Activated T-helper 1 cell treated with anti-CD3 and anti-CD28 coated beads, Interleukin-2, amount 50 U/mL, for 16 hours (primary cell): ENCODE data around the gene GPSM3.
"Not testable (repeated sequence)": the region's sequence is repeated elsewhere in the genome, so short reads cannot be mapped to it uniquely, and the experiment has no call there.

ENCODE experiments used
- DNase-seq, 2 donors: peaks; one replicate each; pipeline ENCODE4 v3.0.0-alpha.2; 2020; ENCODE audit warnings: low read depth in 1 of 2, low spot score in 1 of 2

GPSM3 gene

DNA sequence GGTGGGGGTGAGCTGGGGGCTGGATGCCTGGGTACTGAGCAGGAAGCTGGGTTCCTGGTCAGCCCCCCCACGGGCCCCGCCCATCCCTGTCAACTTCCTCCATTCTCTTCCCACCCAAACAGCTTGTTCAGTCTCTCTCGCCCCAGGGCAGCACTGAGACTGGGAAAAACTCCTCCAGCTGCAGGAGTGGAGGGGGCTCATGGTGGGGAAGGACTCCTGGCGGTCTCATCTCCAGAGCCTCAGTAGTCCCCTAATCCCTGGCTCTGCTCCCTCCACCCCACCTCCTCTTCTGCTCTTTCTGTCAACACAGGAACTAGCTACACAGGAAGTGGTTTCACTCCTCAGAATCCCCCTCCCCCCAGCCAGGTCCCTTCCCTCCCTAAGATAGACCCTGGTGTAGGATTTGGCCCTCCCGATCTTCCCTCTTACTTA lies at the start of gene GPSM3:
TSS of gene GPSM3 (minus strand) at position 36 of the 432 bp plus-strand sequence. CDS start 130 bp downstream, outside the sequence.
- DNase-seq = peak in 1 of 2 donors; percentile 29

- DNase-seq = no peak
Observed at GRCh38 chr6:32240686-32241085, 48.2 kb upstream of the GPSM3 start.

- no peak for DNase-seq
Observed at GRCh38 chr6:32239462-32239861, 47.0 kb upstream of the GPSM3 start.

DNA sequence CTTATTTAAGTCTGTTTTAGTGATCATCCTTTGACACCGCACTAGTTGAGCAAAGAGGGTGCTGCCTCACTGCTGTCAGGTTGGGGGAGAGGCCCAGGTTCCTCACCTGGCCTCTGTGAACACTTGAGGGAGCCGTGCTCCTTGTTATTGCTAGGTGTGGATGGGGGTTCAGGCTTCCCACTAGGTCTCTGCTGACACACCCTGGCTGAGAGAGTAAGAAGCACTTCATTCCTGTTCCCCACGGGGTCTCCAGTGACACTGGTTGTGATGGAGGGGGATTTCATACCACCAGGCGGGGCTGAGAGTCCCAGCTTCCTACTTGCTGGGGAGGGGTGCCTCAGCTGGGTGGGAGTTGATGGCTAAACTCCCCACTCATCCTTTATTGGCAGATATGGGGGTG lies 42.5 kb upstream of the GPSM3 start:
- no peak for DNase-seq

GRCh38 chr6:32226434-32226833 lies 34.0 kb upstream of the GPSM3 start:
- no peak for DNase-seq

DNA sequence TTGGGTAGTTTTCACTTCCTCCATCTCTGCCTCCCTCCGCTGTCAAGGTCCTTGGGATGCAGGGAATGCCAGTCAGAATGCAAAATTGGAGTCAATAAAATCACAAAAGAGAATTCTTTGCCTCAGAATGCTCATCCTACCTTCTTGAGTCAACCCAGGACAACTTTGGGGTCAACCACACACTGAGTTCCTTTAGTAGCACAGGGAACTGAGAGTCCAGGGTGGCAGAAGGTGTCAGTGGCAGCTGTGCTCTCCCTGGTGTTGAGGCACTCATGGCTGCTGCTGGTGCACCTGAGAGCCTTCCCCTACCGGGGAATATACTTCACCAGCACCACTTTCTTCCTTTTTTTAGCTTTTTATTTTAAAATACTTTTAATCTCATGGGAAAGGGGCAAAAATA lies 32.3 kb upstream of the GPSM3 start:
- no peak for DNase-seq

DNA sequence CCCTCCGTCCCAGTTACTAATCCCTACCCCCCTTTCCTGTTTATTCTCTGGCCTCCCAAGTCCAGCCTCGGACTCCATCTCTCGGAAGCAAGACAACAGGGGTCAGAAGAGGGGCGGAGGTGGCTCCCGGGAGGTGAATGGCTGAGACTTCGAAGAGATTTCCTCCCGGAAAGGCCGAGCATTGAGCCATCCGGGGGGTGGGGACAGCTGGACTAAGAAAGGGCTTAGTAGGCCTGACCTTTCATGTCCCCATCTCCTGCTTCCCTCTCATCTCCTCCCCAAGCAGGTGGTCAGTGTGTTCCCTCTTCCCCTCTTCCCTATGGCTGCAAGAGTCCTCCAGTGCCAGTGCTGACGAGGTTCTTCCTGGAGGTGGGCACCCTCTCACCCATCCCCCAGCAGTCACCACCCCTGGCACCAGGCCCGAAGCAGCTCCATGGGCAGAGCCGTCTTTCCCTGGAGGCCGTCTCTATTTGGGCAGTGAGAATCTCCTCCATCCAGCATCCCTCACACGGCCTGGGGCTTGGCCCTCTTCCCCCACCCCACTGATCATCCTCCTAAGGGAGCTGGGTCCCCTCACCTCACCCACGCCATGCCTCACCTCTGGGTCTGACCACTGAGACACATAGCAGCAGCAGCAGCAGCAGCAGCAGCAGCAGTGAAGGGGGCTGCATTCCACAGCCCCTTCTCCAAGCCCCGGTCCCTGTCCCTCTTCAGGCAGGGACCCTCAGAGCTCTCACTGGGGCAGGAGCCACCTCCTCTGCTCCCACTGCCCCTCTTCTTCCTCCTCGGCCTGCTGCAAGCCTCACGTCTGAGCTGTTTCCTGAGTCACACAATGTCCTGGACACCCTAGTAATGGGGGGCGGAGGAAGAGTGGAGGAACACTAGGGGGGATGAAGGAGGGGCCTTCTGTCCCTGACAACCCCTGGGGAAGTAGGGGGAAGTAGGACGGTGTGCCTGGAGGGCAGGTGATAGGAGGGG lies 31.1 kb upstream of the GPSM3 start, which contains the start of gene NOTCH4:
TSS of gene NOTCH4 (minus strand) at position 810 of the 978 bp plus-strand sequence. CDS start at position 671, 139 bp downstream.
- DNase-seq = no peak

DNA sequence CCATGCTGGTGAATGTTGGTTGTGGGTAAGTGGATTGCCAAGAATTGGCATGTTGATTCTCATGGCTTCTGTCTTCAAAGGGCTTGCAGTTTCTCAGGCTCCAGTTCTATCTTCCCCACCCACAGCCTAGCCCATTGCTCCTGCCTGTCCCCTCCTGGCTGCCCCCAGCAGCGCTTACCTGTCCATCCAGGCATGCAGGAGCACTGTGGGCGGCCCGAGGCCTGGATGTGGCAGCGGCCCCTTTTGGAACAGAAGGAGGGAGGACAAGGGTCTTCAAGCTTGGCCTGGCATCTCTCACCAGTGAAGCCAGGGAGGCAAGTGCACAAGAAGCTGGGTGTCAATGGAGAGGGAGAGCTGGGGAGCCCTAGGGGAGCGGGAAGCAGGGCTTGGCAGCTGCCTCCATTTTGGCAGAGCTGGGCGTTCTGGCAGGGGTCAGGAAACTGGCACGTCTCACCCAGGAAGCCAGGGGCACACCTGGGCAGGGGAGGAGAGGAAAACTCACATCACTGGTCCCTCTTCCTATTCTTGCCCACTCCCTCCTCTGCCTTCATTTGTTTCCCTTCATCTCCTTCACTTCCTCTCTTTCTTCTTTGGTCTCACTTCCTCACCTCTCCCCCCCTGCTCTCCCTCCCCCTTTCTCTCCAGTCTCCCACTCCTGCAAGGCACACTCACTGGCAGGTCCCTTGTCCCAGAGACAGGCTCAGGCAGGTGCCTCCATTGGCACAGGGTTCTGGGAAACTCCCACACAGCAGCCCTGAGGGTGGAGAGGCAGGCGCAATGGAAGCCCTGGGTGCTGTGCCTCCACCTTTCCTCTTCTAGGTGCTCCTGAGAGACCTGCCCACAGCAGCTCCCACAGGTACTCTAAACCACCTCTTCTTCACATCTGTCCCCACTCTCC lies 30.1 kb upstream of the GPSM3 start:
- no peak for DNase-seq

- DNase-seq = no peak
Observed at GRCh38 chr6:32220021-32220420, 27.6 kb upstream of the GPSM3 start.

- DNase-seq = no peak
Observed at GRCh38 chr6:32218167-32218566, 25.7 kb upstream of the GPSM3 start.

DNA sequence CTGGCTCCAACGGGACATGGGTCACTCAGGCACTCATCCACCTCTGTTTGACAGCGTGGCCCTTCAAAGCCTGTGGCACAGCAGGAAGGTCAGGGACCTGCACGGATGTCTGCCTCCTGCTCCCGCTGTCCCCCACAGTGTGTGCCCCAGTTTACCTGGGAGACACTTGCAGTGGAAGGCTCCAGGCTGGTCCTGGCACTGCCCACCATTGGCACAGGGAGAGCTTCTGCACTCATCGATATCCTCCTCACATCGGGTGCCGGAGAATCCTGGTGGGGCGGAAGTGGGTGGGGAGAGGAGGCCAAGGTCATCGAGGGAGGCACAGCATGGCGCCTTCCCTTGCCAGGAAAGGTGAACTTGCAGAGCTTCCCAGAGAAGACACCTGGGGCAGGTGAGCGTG lies 24.6 kb upstream of the GPSM3 start:
- DNase-seq = no peak

DNA sequence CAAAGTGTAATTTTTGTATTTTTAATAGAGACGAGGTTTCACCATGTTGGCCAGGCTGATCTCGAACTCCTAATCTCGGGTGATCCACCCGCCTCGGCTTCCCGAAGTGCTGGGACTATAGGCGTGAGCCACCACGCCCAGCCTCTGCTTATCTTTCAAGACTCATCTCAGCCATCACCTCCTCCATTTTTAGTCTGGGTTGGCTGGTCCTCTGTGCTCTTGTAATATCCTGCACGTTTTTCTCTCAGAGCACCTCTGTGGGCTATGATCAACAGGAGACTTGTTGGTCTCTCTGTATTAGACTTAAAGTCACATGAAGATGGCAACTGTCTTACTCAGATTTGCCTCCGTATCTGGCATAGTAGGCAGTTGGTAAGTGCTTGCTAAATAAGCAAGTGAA lies 23.8 kb upstream of the GPSM3 start:
- no peak for DNase-seq

DNA sequence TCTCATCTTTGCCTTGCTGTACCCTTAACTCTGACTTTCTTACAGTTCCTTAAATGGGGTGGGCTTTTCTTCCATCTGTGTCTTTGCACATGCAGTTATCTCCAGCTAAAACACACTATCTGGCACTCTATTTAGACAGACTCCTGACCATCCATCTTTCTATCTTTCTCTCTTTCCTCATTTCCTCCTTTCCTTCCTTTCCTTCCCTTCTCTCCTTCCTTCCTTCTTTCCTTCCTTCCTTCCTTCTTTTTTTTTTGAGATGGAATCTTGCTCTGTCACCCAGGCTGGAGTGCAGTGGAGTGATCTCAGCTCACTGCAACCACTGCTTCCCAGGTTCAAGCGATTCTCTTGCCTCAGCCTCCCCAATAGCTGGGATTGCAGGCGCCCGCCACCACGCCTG lies 23.2 kb upstream of the GPSM3 start:
- no peak for DNase-seq

GRCh38 chr6:32214126-32214525 lies 21.7 kb upstream of the GPSM3 start:
- DNase-seq = no peak

DNA sequence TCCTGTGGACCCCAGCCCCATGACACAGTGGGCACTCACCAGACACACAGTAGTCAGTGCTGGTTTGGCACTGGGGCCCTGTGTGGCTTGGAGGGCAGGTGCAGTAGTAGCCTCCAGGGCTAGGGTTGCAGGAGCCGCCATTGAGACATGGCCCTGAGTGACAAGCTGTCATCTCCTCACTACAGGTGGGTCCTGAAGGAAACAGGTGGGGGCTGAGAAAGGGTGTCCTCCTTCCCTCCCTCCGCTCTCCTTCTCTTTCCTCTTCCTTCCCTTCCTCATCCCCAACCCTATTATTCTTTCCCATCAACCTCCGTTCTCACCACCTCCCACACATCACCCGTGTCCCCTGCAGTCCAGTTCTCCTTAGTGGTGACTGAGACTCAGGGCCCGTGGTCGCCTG lies 21.2 kb upstream of the GPSM3 start:
- no peak for DNase-seq

GRCh38 chr6:32212076-32212760 lies 19.8 kb upstream of the GPSM3 start:
- DNase-seq = no peak

GRCh38 chr6:32211432-32211831 lies 19.0 kb upstream of the GPSM3 start:
- DNase-seq = not testable (repeated sequence)

DNA sequence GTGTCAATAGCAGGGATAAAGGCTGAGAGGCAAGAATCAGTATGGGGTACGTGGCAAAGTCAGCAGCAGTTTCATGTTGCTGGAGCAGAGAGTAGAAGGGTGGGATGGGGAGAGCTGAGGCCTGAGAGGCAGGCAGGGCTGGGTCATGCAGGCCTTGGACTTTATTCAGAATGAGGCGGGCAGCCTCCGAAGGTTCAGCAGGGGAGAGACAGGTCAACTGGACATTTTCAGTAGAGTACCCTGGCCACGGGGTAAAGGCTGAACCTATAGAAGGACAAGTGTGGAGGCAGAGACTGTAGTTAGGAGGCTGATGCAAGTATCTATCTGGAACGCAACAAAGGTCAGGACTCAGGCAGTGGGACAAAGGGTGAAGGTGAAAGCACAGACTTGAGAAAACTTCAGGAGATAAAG lies 17.8 kb upstream of the GPSM3 start:
- no peak for DNase-seq

- no peak for DNase-seq
Observed at GRCh38 chr6:32208996-32209395, 16.6 kb upstream of the GPSM3 start.

DNA sequence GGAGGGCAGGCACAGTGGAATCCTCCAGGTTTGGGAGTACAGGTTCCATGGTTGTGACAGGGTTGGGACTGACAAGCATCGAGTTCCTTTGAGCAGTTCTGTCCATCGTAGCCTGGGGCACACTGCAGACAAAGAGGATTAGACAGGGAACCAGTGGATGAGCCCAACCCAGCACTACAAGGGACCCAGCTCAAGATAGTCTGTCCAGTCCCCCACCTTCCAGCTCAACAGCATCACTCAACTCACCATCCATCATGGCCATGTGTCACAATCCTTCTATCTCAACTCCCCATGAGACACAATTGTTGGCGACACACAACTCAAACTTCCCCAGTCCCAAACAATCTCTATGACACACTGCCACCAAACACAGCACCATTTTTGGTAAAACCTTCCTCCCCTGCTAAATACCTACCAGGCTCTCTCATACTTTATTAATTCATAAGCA lies 11.8 kb upstream of the GPSM3 start:
- no peak for DNase-seq
